Osteoblast (primary cell): ENCODE measurements around the gene CAND2. TPM values are rescaled to one million over a fixed set of nuclear protein-coding genes. Genes with fewer than 3 reads are reported as not detected.

ENCODE experiments used
- DNase-seq: peaks from one replicate; pipeline ENCODE4 v3.0.0; 2011; ENCODE audit warnings: low spot score, mixed read lengths; ENCODE audit not compliant: insufficient read length; ENCODE audit errors: missing footprints
- H2AFZ ChIP-seq: 2 replicates; pipeline ENCODE4 v1.6.0; 2011; ENCODE audit warnings: mild to moderate bottlenecking, low read length
- H3K27ac ChIP-seq: 2 replicates; pipeline ENCODE4 v1.5.1; 2011; ENCODE audit warnings: mild to moderate bottlenecking, low read depth, low read length, moderate library complexity
- H3K27me3 ChIP-seq: 2 replicates; pipeline ENCODE4 v1.6.0; 2012; ENCODE audit warnings: mild to moderate bottlenecking, control low read depth, inconsistent platforms, low read length, moderate library complexity; ENCODE audit not compliant: insufficient read depth
- H3K36me3 ChIP-seq: 2 replicates; pipeline ENCODE4 v1.5.1; 2011; ENCODE audit warnings: mild to moderate bottlenecking, low read length, control low read depth, moderate library complexity; ENCODE audit not compliant: insufficient read depth
- H3K4me1 ChIP-seq: 2 replicates; pipeline ENCODE4 v1.5.1; 2011; ENCODE audit warnings: mild to moderate bottlenecking, low read length, control low read depth, moderate library complexity; ENCODE audit not compliant: insufficient read depth
- H3K4me2 ChIP-seq: 2 replicates; pipeline ENCODE4 v1.6.0; 2011; ENCODE audit warnings: mild to moderate bottlenecking, low read length; ENCODE audit not compliant: insufficient read depth
- H3K4me3 ChIP-seq: fragments of 200-600 bp; sonication (generic); 3 replicates; pipeline ENCODE4 v1.5.1; 2012; ENCODE audit warnings: mild to moderate bottlenecking, low read length, inconsistent platforms; ENCODE audit not compliant: insufficient read depth
- H3K79me2 ChIP-seq: 2 replicates; pipeline ENCODE4 v1.6.0; 2012; ENCODE audit warnings: mild to moderate bottlenecking, low read length, control low read depth, inconsistent platforms; ENCODE audit not compliant: insufficient read depth
- H3K9me3 ChIP-seq: 2 replicates; pipeline ENCODE4 v1.5.1; 2011; ENCODE audit warnings: low read depth, low read length, control low read depth
- H4K20me1 ChIP-seq: 2 replicates; pipeline ENCODE4 v1.6.0; 2012; ENCODE audit warnings: mild to moderate bottlenecking, low read length, control low read depth; ENCODE audit not compliant: insufficient read depth
- total RNA-seq: library from RNA; depleted of rRNA; stranded (reverse); fragments of >200 nt; gene quantifications from 2 replicates; pipeline ENCODE4 v1.2.3, GENCODE V29; 2012
- TF ChIP-seq, protein P1 (sequence below): IDR thresholded peaks from 2 replicates; pipeline ENCODE4 v1.5.1; 2011; ENCODE audit warnings: mild to moderate bottlenecking, low read depth, low read length, moderate library complexity; ENCODE audit errors: extremely low read depth

CAND2 gene
- total RNA-seq, 1 donor = 1.4 TPM

DNA sequence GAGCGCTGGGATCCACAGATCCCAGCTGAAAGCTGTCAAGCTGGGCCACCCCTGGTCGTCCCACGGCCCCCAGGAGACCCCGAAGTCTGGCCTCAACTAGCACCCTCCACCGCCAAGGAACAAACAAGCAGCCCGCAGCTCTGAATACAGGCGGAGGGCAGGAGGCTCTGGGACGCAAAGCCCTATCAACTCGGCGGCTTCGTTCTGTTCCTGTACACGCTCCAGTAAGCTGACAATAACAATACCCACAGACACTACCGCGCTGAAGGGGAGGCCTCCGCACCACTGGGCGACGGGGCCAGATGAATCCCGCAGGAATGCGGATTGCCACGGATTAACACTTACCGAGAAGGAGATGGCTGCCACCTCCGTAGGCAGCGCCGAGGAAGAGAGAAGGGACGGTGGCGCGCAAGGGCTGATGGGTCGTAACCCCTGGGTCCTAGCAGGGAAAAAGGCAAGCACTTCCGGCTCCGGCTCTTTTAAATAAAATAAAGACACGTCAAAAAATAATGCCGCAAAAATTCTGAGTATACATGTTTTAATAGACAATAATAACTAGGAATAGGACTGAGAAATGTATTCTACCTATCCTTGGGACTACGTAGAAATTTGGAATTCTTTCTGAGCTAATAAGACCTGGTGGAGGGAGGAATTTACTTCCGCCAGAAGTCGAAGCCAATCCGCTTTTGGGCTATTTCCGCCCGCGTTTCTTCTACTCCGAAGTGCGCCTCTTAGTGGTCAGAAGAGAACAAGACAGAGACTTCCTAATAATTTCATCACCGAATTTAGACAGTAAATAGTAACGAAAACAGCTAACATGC, 44.9 kb downstream of the CAND2 start, which contains the start of gene RPL32:
TSS of gene RPL32 (minus strand) at position 417 of the 821 bp plus-strand sequence. CDS start 1,328 bp downstream, outside the sequence.
- peak; percentile 92 for DNase-seq
- Histone ChIP-seq H2AFZ (peak within 1 kb of the TSS; percentile 96), H4K20me1 (peaks cover 48% of the 10 kb centered on the region), H3K4me3 (peak within 1 kb of the TSS; percentile 88), H3K36me3 (peaks cover 38% of the 10 kb centered on the region), H3K9me3 (no peaks in the 10 kb centered on the region), H3K27ac (peak within 1 kb of the TSS; percentile 99), H3K27me3 (no peaks in the 10 kb centered on the region), H3K79me2 (peaks cover 50% of the 10 kb centered on the region), H3K4me1 (peaks cover 33% of the 10 kb centered on the region), H3K4me2 (peak within 1 kb of the TSS; percentile 97)
- TF ChIP-seq, protein P1, sequence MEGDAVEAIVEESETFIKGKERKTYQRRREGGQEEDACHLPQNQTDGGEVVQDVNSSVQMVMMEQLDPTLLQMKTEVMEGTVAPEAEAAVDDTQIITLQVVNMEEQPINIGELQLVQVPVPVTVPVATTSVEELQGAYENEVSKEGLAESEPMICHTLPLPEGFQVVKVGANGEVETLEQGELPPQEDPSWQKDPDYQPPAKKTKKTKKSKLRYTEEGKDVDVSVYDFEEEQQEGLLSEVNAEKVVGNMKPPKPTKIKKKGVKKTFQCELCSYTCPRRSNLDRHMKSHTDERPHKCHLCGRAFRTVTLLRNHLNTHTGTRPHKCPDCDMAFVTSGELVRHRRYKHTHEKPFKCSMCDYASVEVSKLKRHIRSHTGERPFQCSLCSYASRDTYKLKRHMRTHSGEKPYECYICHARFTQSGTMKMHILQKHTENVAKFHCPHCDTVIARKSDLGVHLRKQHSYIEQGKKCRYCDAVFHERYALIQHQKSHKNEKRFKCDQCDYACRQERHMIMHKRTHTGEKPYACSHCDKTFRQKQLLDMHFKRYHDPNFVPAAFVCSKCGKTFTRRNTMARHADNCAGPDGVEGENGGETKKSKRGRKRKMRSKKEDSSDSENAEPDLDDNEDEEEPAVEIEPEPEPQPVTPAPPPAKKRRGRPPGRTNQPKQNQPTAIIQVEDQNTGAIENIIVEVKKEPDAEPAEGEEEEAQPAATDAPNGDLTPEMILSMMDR = peak; percentile 97

DNA sequence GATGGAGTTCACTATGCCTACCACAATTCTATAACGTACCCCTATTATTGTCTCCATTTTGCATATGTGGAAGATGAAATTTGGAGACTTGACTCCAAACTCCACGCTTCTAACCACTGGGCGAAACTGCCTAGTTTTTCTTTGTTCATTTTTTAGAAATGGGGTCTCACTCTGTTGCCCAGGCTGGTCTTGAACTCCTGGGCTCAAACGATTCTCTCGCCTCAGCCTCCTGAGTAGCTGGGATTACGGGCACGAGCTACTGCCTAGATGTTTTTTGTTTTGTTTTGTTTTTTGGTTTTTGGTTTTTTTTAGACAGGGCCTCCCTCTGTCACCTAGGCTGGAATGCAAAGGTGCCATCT, 45.5 kb downstream of the CAND2 start:
- TF ChIP-seq, protein P1 = no peak
- H3K4me3 ChIP-seq = peak overlapping the region; percentile 88
- peak overlapping the region; percentile 96 for H2AFZ ChIP-seq
- peaks cover 32% of the 10 kb centered on the region for H3K36me3 ChIP-seq
- H3K4me2 ChIP-seq = peak overlapping the region; percentile 97
- peaks cover 42% of the 10 kb centered on the region for H4K20me1 ChIP-seq
- peaks cover 33% of the 10 kb centered on the region for H3K4me1 ChIP-seq
- DNase-seq = no peak
- H3K79me2 ChIP-seq = peaks cover 44% of the 10 kb centered on the region
- no peaks in the 10 kb centered on the region for H3K27me3 ChIP-seq
- H3K27ac ChIP-seq = peak overlapping the region; percentile 99
- H3K9me3 ChIP-seq = no peaks in the 10 kb centered on the region

DNA sequence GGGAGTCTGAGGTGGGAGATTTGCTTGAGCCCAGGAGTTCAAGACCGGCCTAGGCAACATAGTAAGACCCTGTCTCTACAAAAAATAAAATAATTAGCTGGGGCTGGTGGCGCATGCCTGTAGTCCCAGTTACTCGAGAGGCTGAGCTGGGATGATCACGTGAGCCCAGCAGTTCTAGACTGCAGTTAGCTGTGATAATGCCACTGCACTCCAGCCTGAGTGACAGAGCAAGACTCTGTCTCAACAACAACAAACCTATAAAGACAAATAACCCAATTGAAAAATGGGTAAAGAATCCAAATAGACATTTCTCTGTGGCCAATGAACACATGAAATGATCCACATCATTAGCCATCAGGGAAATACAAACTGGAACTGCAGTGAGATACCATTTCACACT, 46.0 kb downstream of the CAND2 start:
- H3K4me1 ChIP-seq = peaks cover 33% of the 10 kb centered on the region
- no peak overlapping the region for H3K4me2 ChIP-seq
- no peak for DNase-seq
- peak overlapping the region; percentile 96 for H2AFZ ChIP-seq
- TF ChIP-seq, protein P1 = no peak
- peaks cover 37% of the 10 kb centered on the region for H4K20me1 ChIP-seq
- no peaks in the 10 kb centered on the region for H3K9me3 ChIP-seq
- peaks cover 27% of the 10 kb centered on the region for H3K36me3 ChIP-seq
- no peak overlapping the region for H3K4me3 ChIP-seq
- H3K79me2 ChIP-seq = peaks cover 39% of the 10 kb centered on the region
- no peaks in the 10 kb centered on the region for H3K27me3 ChIP-seq
- H3K27ac ChIP-seq = no peak overlapping the region

DNA sequence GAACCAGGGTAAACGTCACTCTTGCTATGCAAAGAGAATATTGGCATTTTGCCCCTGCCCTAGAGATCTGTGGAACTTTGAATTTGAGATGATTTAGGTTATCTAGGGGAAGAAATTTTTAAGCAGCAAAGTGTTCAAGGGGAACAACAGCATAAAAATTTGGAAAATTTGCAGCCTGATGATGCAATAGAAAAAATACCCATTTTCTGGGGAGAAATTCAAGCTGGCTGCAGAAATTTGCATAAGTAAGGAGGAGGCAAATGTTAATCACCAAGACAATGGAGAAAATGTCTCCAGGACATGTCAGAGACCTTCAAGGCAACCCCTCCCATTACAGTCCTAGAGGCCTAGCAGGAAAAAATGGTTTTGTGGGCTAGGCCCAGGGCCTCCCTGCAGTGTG, 49.3 kb downstream of the CAND2 start:
- TF ChIP-seq, protein P1 = no peak
- no peak for DNase-seq

More for the DNA sequence above, 49.3 kb downstream of the CAND2 start:
- H3K79me2 ChIP-seq = peaks cover 5% of the 10 kb centered on the region
- no peak overlapping the region for H2AFZ ChIP-seq
- H4K20me1 ChIP-seq = peaks cover 4% of the 10 kb centered on the region
- no peak overlapping the region for H3K4me3 ChIP-seq
- no peak overlapping the region for H3K27ac ChIP-seq
- no peaks in the 10 kb centered on the region for H3K9me3 ChIP-seq
- H3K36me3 ChIP-seq = no peaks in the 10 kb centered on the region
- H3K4me1 ChIP-seq = peaks cover 3% of the 10 kb centered on the region
- no peaks in the 10 kb centered on the region for H3K27me3 ChIP-seq
- H3K4me2 ChIP-seq = no peak overlapping the region
